ENCODE results near the gene NKX1-2.

Gene NKX1-2

GRCh38 chr10:124477614-124478363 is 28.0 kb upstream of the NKX1-2 start:
- DNase-seq (ENCODE audit: low read depth), result no peak
- TF ChIP-seq CTCF (IDR thresholded peaks at IDR 0.05; ENCODE audit: low read depth, low read length, missing control alignments), result no peak
- no peak overlapping the region for H3K4me3 ChIP-seq (ENCODE audit: low read depth, low read length)

DNA sequence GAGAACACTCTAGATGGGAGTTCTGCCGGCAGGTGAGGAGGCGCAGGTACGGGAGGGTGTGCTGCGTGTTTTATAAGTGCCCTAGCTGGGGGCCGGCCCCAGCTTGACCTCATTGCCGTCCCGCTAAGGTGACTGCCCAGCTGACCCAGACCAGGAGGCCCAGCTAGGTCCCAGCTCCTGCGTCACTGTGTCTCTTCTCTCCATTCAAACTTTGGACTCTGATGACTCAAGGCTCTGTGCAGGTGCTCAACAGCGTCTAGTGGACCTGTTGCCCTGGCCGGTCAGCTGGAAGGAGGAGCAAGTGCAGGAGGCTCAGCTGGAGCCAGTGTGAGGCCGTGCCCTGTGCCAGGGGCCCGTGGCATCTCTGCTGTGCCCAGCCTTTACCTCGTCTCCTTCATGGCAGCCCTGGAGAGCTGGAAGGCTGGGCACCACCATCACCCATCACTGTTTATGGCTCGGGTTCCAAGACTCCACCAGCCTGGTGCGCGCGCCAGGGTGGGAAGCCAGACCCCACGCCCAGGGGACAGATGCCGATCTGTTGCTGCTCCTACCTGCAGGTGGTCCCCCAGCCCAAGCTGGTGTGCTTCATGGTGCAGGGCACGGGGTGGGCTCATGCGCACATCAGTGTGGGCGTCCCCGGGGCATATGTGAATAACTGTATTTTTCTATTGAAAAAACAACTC is 26.3 kb upstream of the NKX1-2 start:
- DNase-seq (ENCODE audit: low read depth), result no peak
- H3K4me3 ChIP-seq (ENCODE audit: low read depth, low read length), result no peak overlapping the region
- TF ChIP-seq CTCF (IDR thresholded peaks at IDR 0.05; ENCODE audit: low read depth, low read length, missing control alignments), result no peak

GRCh38 chr10:124474514-124475070 is 24.8 kb upstream of the NKX1-2 start:
- no peak for DNase-seq (ENCODE audit: low read depth)
- H3K4me3 ChIP-seq (ENCODE audit: low read depth, low read length), result no peak overlapping the region
- TF ChIP-seq CTCF (IDR thresholded peaks at IDR 0.05; ENCODE audit: low read depth, low read length, missing control alignments), result no peak

GRCh38 chr10:124473070-124473469 is 23.2 kb upstream of the NKX1-2 start:
- TF ChIP-seq CTCF (IDR thresholded peaks at IDR 0.05; ENCODE audit: low read depth, low read length, missing control alignments), result no peak
- no peak overlapping the region for H3K4me3 ChIP-seq (ENCODE audit: low read depth, low read length)
- DNase-seq (ENCODE audit: low read depth), result no peak

DNA sequence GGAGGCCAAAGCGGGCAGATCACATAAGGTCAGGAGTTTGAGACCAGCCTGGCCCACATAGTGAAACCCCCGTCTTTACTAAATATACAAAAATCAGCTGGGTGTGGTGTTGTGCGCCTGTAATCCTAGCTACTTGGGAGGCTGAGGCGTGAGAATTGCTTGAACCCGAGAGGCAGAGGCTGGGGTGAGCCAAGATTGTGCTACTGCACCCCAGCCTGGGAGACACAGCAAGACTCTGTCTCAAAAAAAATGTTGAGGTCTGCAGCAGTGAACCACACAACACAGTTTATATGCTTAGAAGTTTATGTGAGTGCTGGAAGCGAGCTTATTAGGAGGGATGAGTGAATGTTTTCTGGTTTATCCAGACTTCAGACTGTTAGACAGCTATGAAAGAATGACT is 22.2 kb upstream of the NKX1-2 start:
- TF ChIP-seq CTCF (IDR thresholded peaks at IDR 0.05; ENCODE audit: low read depth, low read length, missing control alignments), result no peak
- DNase-seq (ENCODE audit: low read depth), result no peak
- no peak overlapping the region for H3K4me3 ChIP-seq (ENCODE audit: low read depth, low read length)

GRCh38 chr10:124470544-124471434 is 21.0 kb upstream of the NKX1-2 start:
- no peak for DNase-seq (ENCODE audit: low read depth)
- no peak overlapping the region for H3K4me3 ChIP-seq (ENCODE audit: low read depth, low read length)
- TF ChIP-seq CTCF (IDR thresholded peaks at IDR 0.05; ENCODE audit: low read depth, low read length, missing control alignments), result no peak
